Natural killer cell (primary cell): ENCODE data around the gene TOR1B. TPM values are rescaled to one million over a fixed set of nuclear protein-coding genes. Genes with fewer than 3 reads are reported as not detected.

Experiments
- ATAC-seq, 3 donors: fragments of 150-1000 bp in 2 of 3; fragments of 200-7000 bp in 1 of 3; cut with Tn5 transposase; 1 replicate in 1 of 3; 2 replicates in 2 of 3; pipeline ENCODE4 v1.10.0; 2021; ENCODE audit warnings: mild to moderate bottlenecking in 2 of 3, moderate library complexity in 2 of 3
- DNase-seq, 2 donors: peaks; one replicate each; pipeline versions ENCODE4 v3.0.0 to v3.0.0-alpha.2; 2013 to 2021; ENCODE audit warnings: mixed read lengths in 1 of 2
- H3K27ac ChIP-seq: one replicate; pipeline ENCODE4 v1.5.1; 2013; ENCODE audit warnings: mild to moderate bottlenecking, low read length
- H3K27me3 ChIP-seq: one replicate; pipeline ENCODE4 v1.6.1; 2013; ENCODE audit warnings: low read length; ENCODE audit not compliant: control insufficient read depth, insufficient read depth
- H3K36me3 ChIP-seq: one replicate; pipeline ENCODE4 v1.6.1; 2013; ENCODE audit warnings: low read length; ENCODE audit not compliant: control insufficient read depth, insufficient read depth
- H3K4me1 ChIP-seq: one replicate; pipeline ENCODE4 v1.6.1; 2013; ENCODE audit warnings: low read length; ENCODE audit not compliant: control insufficient read depth, insufficient read depth
- H3K4me3 ChIP-seq: one replicate; pipeline ENCODE4 v1.5.1; 2013; ENCODE audit warnings: low read length
- H3K9me3 ChIP-seq: one replicate; pipeline ENCODE4 v1.6.1; 2013; ENCODE audit warnings: low read length; ENCODE audit not compliant: control insufficient read depth, insufficient read depth
- H3K27ac Mint-ChIP-seq, 2 donors: one replicate each; pipeline ENCODE4 v1.8.0; 2022; ENCODE audit warnings: mild to moderate bottlenecking in 2 of 2, mixed read lengths in 2 of 2, moderate library complexity in 1 of 2
- H3K27me3 Mint-ChIP-seq, 2 donors: one replicate each; pipeline ENCODE4 v1.8.0; 2022; ENCODE audit warnings: low read depth in 2 of 2, mixed read lengths in 2 of 2
- H3K36me3 Mint-ChIP-seq: one replicate; pipeline ENCODE4 v1.8.0; 2022; ENCODE audit warnings: mixed read lengths
- H3K4me1 Mint-ChIP-seq, 2 donors: one replicate each; pipeline ENCODE4 v1.8.0; 2022; ENCODE audit warnings: mixed read lengths in 2 of 2
- H3K4me3 Mint-ChIP-seq: one replicate; pipeline ENCODE4 v1.8.0; 2022; ENCODE audit warnings: mild to moderate bottlenecking, moderate library complexity, mixed read lengths
- H3K9me3 Mint-ChIP-seq, 2 donors: one replicate each; pipeline ENCODE4 v1.8.0; 2022; ENCODE audit warnings: mixed read lengths in 2 of 2
- WGBS: methylation state at CpG from one replicate; pipeline ENCODE4 v1.1.7; 2013; ENCODE audit warnings: missing lambda C conversion rate; ENCODE audit not compliant: insufficient coverage; 5-methylcytosine and 5-hydroxymethylcytosine counted together
- intact Hi-C: fragments of 100-400 bp; cut with micrococcal nuclease; formaldehyde crosslinking; loops from one replicate; pipeline ENCODE4 v1.14.2; 2022
- total RNA-seq, 4 donors: library from RNA; stranded (reverse); fragments of 120-200 nt in 1 of 4; gene quantifications; one replicate each; pipeline versions ENCODE4 v1.2.3 to v1.2.4, GENCODE V29; 2013 to 2022
- TF ChIP-seq, protein P1 (sequence below): fragments of 200-600 bp; IDR thresholded peaks from one replicate; pipeline ENCODE4 v1.8.0; 2022; ENCODE audit warnings: antibody characterized with exemption

Gene TOR1B
- total RNA-seq, 3 donors from 2014 or later (not counting 1 experiment from before 2014, with no cell fraction given): 20.2 to 30.5 (median 23.9) TPM

DNA sequence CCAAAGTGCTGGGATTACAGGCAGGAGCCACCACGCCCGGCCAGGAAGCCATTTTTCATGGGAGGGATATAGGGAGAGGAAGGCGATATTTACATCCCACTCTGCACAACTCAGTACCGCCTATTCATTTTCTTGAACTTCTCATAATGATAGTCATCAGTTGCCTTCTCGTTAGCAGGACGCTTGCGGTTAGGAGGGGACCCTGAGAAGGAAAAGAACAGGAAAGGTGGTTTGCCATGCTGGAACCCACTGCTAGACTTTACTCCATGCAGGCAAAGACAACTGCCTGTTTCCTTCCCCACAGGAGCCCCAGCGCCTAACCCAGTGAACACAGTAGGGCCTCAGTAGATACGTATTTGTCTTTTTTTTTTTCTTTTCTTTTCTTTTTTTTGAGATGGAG, 25.1 kb downstream of the TOR1B start:
- no peak overlapping the region for H3K4me3 ChIP-seq
- H3K27me3 Mint-ChIP-seq: no peaks in the 10 kb centered on the region
- no peak overlapping the region for H3K4me3 Mint-ChIP-seq
- TF ChIP-seq, protein P1, sequence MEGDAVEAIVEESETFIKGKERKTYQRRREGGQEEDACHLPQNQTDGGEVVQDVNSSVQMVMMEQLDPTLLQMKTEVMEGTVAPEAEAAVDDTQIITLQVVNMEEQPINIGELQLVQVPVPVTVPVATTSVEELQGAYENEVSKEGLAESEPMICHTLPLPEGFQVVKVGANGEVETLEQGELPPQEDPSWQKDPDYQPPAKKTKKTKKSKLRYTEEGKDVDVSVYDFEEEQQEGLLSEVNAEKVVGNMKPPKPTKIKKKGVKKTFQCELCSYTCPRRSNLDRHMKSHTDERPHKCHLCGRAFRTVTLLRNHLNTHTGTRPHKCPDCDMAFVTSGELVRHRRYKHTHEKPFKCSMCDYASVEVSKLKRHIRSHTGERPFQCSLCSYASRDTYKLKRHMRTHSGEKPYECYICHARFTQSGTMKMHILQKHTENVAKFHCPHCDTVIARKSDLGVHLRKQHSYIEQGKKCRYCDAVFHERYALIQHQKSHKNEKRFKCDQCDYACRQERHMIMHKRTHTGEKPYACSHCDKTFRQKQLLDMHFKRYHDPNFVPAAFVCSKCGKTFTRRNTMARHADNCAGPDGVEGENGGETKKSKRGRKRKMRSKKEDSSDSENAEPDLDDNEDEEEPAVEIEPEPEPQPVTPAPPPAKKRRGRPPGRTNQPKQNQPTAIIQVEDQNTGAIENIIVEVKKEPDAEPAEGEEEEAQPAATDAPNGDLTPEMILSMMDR: no peak
- peaks cover 6% of the 10 kb centered on the region for H3K4me1 ChIP-seq
- H3K9me3 Mint-ChIP-seq: no peaks in the 10 kb centered on the region
- no peak for ATAC-seq
- WGBS: 76% methylated on average over 7 of the region's 9 CpGs
- no peak for DNase-seq
- H3K9me3 ChIP-seq: no peaks in the 10 kb centered on the region
- H3K27ac ChIP-seq: no peak overlapping the region
- intact Hi-C loops: loop anchor here (10.0 kb wide), 1 partner anchor 217 kb away; the partner anchor contains the start of gene FNBP1
- H3K4me1 Mint-ChIP-seq: peaks cover 2 to 3% of the 10 kb centered on the region in 2 donors
- H3K27ac Mint-ChIP-seq: no peak overlapping the region
- no peaks in the 10 kb centered on the region for H3K27me3 ChIP-seq
- peaks cover 50% of the 10 kb centered on the region for H3K36me3 ChIP-seq
- no peaks in the 10 kb centered on the region for H3K36me3 Mint-ChIP-seq

DNA sequence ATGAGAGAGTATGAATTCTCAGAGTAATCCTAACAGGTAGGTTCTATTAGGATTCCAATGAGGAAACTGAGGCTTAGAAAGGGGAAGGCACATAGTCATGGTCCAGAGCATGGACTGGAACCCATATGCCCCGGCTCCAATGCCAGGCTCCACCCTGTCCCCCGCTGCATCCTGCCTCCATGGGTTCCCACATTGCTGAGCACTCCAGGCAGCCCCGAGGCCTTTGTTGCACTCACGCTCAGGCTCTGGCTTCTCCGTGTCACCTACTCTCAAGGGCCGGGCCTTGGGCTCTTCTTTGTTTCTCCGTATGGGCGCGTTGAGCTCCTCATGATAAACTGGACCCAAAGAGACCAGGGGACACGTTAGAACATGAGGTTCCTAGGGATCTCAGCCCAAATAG, 26.0 kb downstream of the TOR1B start:
- H3K4me3 Mint-ChIP-seq: no peak overlapping the region
- Histone ChIP-seq H3K27ac (no peak overlapping the region), H3K4me3 (no peak overlapping the region), H3K27me3 (no peaks in the 10 kb centered on the region), H3K36me3 (peaks cover 54% of the 10 kb centered on the region), H3K9me3 (no peaks in the 10 kb centered on the region), H3K4me1 (peaks cover 4% of the 10 kb centered on the region)
- intact Hi-C loops: loop anchor here (10.0 kb wide), 1 partner anchor 216 kb away; the partner anchor contains the start of gene FNBP1
- H3K36me3 Mint-ChIP-seq: no peaks in the 10 kb centered on the region
- TF ChIP-seq, protein P1: no peak
- H3K9me3 Mint-ChIP-seq: no peaks in the 10 kb centered on the region
- no peaks in the 10 kb centered on the region for H3K27me3 Mint-ChIP-seq
- H3K27ac Mint-ChIP-seq: no peak overlapping the region
- WGBS: 98% methylated on average over 10 of the region's 10 CpGs
- ATAC-seq (no peak), DNase-seq (no peak)
- peaks cover 8 to 9% of the 10 kb centered on the region in 2 donors for H3K4me1 Mint-ChIP-seq

GRCh38 chr9:129832982-129833381, 30.0 kb downstream of the TOR1B start:
- peak overlapping the region; percentile 75 for H3K4me3 Mint-ChIP-seq
- H3K27ac ChIP-seq: no peak overlapping the region

More at GRCh38 chr9:129832982-129833381, 30.0 kb downstream of the TOR1B start:
- Mint-ChIP-seq H3K27ac (peak overlapping the region; percentile 27 to 98), H3K36me3 (no peaks in the 10 kb centered on the region), H3K9me3 (no peaks in the 10 kb centered on the region), H3K27me3 (no peaks in the 10 kb centered on the region), H3K4me1 (peaks cover 40 to 42% of the 10 kb centered on the region in 2 donors)
- no peaks in the 10 kb centered on the region for H3K9me3 ChIP-seq
- peaks cover 22% of the 10 kb centered on the region for H3K4me1 ChIP-seq
- no peak overlapping the region for H3K4me3 ChIP-seq
- WGBS: 100% methylated on average over 1 of the region's 1 CpG
- TF ChIP-seq, protein P1: no peak
- DNase-seq (no peak), ATAC-seq (no peak)
- H3K27me3 ChIP-seq: no peaks in the 10 kb centered on the region
- peaks cover 53% of the 10 kb centered on the region for H3K36me3 ChIP-seq
- intact Hi-C loops: no loop called here
